Choroid plexus epithelial cell (primary cell): ENCODE measurements around the gene PLK1.

Experiments
- DNase-seq: peaks from one replicate; pipeline ENCODE4 v3.0.0-alpha.2; 2010; ENCODE audit warnings: low read depth
- H3K4me3 ChIP-seq: 2 replicates; pipeline ENCODE4 v1.5.1; 2011; ENCODE audit warnings: low read depth, mild to moderate bottlenecking, control low read depth, low read length, moderate library complexity
- CTCF ChIP-seq: conservative IDR thresholded peaks from 2 replicates; pipeline ENCODE4 v1.5.1; 2011; ENCODE audit warnings: low read depth, mild to moderate bottlenecking, control low read depth, inconsistent platforms, low read length, moderate library complexity

Gene PLK1

GRCh38 chr16:23700509-23700908, 21.8 kb downstream of the PLK1 start:
- TF ChIP-seq CTCF, result no peak
- no peak for DNase-seq
- no peak overlapping the region for H3K4me3 ChIP-seq

DNA sequence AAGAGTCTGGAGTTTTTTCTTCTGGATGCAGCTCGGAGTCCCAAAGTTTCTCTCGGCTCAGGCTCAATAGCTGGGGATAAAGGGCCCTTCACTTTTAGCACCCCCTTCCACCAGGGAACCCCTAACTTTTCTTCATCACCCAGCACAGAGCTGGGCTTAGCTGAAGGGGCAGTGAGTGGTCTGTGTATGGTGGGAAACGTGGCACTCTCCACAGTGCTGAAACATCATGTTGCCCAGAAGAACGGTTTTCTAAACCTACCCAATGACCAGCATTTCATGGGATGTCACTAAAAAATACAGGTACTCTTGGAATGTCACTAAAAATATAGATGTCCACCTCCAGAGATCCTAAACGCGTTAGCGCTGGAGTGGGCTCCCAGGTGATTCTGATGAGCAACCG, 22.4 kb downstream of the PLK1 start:
- no peak for DNase-seq
- H3K4me3 ChIP-seq, result no peak overlapping the region
- no peak for TF ChIP-seq CTCF

DNA sequence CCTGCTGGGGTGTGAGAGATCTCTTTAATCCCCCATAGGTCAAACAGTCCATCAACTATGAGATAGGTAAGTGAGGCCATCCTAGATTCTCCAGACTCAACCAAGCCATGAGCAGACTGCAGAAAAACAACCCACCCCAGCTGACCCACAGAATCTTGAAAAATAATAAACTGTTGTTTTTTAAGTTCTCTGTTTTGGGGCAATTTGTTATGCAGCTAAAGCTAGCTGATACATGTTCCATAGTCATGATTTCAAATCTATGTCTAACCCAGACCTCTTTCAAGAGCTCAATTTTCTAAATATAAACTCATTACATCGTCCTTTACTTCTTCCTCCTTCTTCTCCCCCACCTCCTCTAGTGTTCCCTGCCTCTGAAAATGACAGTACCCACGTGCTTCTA, 24.3 kb downstream of the PLK1 start:
- no peak overlapping the region for H3K4me3 ChIP-seq
- no peak for DNase-seq
- no peak for TF ChIP-seq CTCF

DNA sequence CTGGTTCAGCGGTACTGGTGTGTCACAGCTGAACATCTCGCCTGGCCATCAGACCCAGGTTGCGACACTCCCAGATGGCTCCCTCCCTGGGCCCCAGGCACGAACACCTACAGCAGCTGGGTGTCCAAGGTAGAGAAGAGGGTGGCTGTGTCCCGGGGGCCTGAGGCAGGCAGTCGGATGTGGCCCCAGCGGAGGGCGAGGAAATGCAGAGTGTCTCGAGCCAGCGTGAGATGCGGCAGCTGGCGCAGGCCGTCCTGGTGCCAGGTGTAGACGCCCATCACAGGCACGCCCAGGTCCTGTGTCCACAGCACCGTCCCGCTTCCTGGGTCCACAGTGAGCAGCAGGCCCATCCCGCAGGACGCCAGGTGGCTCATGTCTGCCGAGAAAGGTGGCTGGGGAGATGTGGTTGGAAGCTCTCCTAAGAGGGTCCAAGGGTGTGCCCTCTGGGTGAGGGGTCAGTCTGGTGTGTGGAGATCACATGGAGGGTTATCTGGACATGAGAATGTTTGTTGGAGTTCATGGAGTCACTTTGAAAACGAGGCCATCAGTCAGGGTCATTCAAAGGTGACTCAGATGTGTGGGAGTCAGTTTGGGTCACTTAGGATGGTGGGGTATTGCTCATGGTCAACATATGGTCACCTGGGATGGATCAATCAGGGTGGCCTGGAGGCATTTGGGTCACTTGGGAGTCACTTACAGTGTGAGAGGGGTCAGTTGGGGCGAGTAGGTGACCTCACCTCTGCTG, 26.3 kb downstream of the PLK1 start:
- no peak for TF ChIP-seq CTCF
- no peak overlapping the region for H3K4me3 ChIP-seq
- DNase-seq, result no peak

DNA sequence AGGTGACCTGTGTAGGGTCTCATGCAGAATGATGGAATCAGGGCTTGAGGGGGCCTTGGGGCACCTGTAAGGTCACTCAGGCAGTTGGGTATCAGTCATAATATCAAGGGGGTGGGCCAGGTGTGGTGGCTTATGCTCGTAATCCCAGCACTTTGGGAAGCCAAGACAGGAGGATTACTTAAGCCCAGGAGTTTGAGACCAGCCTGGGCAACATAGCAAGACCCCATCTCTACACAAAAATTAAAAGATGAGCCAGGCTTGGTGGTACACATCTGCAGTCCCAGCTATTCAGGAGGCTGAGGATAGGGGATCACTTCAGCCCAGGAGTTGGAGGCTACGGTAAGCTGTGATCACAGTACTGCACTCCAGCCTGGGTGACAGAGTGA, 26.8 kb downstream of the PLK1 start:
- no peak overlapping the region for H3K4me3 ChIP-seq
- DNase-seq, result no peak
- TF ChIP-seq CTCF, result no peak

DNA sequence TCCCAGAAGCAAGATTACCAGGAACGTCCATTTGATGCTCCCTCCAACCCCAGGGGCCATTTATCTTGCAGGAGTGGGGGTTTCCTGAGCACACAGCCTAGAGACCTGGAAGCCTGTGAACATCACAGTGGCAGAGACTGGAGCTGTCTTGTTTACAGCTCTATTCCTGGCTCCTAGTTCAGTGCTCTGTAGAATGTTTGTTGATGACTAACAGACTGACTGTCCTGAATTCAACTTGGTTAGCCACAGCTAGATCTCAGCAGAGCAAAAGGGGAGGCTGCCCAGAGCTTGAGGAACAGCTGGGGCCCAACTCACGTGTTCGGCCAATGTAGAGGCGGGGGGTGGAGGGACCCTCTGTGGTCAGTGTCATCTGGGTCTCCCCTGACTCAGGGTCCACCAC, 27.8 kb downstream of the PLK1 start:
- H3K4me3 ChIP-seq, result no peak overlapping the region
- no peak for TF ChIP-seq CTCF

DNA sequence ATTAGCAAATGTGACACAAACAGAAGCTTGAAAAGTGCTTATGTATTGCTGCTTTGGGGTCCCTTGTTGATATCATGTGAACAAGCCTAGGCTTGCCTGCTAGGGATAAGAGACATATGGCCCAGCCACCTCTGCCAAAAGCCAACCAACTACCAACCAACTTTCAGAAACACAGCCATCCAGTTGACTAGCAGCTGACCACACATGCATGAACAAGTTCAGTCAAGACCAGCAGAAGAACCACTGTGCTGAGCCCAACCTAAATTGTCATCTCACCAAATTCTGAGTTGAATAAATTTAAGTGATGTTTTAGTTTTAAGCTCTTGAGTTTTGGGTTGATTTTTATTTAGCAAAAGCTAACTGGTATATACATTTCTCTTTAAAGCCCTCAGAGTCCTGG, 30.8 kb downstream of the PLK1 start:
- H3K4me3 ChIP-seq, result no peak overlapping the region
- DNase-seq, result no peak
- TF ChIP-seq CTCF, result no peak

More for the DNA sequence above, 27.8 kb downstream of the PLK1 start:
- DNase-seq, result no peak
